Measurements from ENCODE around the gene ABCG1.

Gene ABCG1

GRCh38 chr21:42214921-42215320 is 4.0 kb upstream of the ABCG1 start:
- DNase-seq (ENCODE audit: low read depth), result no peak

DNA sequence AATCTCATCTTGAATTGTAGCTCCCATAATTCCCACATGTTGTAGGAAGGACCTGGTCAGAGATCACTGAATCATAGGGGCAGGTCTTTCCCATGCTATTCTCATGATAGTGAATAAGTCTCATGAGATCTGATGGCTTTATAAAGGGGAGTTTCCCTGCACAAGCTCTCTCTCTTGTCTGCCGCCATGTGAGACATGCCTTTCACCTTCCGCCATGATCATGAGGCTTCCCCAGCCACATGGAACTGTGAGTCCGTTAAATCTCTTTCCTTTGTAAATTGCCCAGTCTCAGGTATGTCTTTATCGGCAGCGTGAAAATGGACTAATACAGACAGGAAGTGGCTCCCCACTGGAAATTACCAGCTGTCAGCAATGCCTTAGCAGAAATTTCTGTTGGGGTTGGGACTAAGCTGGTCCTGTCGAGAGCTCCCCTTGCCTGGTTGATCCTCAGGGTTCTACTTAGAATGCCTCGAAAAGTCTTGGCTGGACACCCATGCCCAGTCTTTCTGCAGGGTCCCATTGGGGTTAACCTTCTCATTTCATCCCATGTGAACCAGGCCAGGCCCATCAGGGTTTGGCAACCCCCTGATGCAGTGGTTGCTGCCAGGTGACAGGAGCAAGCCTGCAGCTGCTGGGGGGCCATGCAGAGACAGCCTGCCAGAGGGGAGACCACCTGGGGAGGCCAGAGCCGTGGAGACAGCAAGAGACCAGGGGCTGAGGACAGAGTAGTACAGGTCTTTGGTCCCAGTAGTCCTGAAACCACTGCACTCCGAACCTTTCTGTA is 2.8 kb upstream of the ABCG1 start:
- DNase-seq (ENCODE audit: low read depth), result no peak

- DNase-seq (ENCODE audit: low read depth), result no peak
Observed at GRCh38 chr21:42216726-42217572, 2.0 kb upstream of the ABCG1 start.

- peak; percentile 9 for DNase-seq (ENCODE audit: low read depth)
Observed at GRCh38 chr21:42219606-42220137, 732 bp downstream of the ABCG1 start.

GRCh38 chr21:42220138-42220701 is 1.3 kb downstream of the ABCG1 start:
- peak; percentile 77 for DNase-seq (ENCODE audit: low read depth)

DNA sequence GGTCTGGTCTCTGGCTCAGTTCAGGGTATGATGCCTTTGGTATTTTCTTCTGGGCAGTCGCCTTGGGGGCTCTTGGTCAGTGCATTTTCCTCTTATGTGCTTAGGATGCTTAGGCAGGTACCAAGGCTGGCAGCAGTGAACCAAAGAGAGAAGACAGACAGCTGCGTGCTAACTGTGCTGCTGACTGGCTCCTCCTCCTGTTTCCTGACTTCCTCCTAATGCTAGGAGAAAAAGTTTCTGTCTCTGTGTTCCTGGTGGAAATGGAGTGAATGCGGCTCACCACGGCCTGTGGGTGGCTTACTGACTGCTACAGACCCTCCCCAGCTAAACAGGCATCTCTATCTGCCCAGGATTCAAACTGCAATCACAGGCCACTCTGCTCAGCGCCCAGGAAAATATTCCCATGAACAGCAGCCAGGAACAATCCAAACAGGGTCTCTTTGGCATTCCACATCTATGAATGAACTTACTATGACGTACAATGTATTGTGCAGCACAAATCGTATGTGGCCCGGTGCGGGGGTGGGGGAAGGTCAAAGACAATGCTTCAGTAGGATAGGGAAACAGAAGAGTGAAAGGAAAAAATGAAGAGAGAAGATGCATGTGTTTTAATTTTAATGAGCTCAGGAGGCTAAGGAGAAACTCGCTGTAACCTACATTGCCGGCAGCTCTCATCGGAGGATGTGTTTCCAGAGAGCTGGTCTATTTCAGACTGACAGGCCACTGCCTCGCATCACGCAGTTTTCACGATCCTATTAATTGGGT is 2.8 kb downstream of the ABCG1 start:
- DNase-seq (ENCODE audit: low read depth), result no peak

DNA sequence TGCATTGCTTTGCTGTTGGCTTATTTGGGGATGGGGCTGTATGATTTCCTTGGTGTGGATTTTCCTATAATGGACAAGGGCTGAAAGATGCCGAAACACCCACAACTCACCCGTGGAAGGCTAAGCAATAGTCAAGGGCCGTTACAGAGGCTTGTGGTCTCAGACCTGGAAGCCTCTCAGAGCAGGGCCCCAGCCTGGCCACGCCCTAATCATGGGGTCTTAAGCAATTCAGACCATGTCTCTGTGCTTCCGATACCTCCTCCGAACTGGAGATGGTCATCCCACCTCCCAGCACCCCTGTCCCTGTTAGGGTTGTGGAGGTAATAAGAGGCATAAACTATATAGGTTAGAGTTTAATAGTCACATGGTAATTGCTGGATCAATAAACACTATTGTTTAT is 3.4 kb downstream of the ABCG1 start:
- DNase-seq (ENCODE audit: low read depth), result no peak

- no peak for DNase-seq (ENCODE audit: low read depth)
Observed at GRCh38 chr21:42222821-42223390, 4.0 kb downstream of the ABCG1 start.

- no peak for DNase-seq (ENCODE audit: low read depth)
Observed at GRCh38 chr21:42223826-42224575, 5.1 kb downstream of the ABCG1 start.

- DNase-seq (ENCODE audit: low read depth), result no peak
Observed at GRCh38 chr21:42225042-42225441, 6.1 kb downstream of the ABCG1 start.

GRCh38 chr21:42225571-42226155 is 6.7 kb downstream of the ABCG1 start:
- no peak for DNase-seq (ENCODE audit: low read depth)

GRCh38 chr21:42226626-42227025 is 7.7 kb downstream of the ABCG1 start:
- no peak for DNase-seq (ENCODE audit: low read depth)

DNA sequence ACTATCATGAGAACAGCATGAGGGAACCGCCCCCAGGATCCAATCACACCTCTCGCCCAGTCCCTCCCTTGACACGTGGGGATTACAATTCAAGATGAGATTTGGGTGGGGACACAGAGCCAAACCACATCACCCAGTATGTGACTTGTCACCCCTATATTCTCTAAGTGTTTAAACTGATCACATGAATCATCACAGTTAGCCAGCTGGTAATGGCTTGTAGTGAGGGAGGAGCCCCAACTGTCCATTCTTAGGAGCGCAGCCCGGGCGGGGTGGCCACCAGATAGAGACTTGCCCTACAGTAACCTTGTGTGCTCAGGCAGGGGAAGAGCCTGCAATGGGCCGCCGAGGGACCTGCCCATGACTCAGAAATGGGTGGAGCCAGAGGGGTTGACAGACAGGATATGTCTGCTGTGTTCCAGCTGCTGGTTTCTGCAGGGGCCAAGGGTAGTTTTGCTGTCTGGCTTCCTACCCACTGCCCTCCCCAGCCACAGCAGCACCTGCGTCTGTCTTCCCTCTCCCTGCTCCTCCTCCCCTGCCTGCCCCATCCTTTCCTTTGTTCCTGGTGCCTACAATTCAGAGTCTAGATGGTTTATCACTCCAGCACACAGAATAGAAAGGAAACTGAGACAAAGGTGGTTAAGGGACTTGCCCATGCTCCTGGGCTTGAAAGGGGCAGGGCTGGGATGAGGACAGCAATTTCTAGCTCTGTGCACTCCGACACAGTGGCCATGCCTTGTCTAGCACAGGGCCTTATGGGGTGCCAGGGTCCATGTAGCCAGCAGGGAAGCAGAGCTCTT is 9.2 kb downstream of the ABCG1 start:
- peak; percentile 97 for DNase-seq (ENCODE audit: low read depth)

DNA sequence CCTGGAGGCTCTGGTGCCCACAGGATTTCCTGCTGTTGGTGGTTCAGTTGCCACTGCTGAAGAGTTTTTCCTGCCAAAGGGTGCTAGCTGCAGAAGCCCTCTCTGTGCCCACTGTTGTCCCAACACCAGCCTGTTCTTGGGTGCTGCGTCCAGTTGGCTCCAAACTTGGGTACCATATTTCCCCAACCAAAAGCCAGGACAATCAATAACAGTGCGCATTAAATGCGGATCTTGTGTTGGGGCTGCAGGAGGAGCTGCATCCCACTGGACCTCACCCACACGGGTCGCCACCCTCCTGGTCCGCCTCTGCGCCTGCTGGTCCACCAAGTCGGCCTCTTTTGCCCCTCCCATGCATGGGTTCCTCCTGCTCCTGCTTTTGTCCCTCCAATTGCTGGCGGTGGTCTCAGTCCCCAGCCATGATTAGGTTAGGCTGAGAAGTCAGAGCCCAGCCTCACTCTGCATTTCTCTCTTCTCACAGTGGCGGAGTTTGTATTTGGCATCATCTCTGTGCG is 9.8 kb downstream of the ABCG1 start:
- DNase-seq (ENCODE audit: low read depth), result no peak

- no peak for DNase-seq (ENCODE audit: low read depth)
Observed at GRCh38 chr21:42229676-42230075, 10.7 kb downstream of the ABCG1 start.

DNA sequence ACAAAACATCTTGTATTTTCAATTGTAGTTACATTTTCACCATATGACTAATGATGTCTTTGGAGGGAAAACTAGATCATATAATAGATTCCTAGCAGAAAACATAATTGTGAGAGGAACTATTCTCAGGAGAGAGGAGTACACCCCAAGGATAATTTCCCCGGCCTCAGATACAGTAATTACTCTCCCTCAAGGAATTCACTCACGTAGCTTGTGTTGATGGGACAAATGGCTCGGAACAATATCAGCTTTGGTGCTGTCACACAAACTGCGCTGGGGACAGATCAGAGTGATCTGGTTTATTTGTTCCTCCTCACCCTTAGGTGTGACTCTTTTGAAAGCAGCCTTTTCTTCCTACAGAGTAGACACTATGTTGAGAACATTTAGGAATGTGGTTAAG is 11.2 kb downstream of the ABCG1 start:
- no peak for DNase-seq (ENCODE audit: low read depth)

GRCh38 chr21:42230636-42231035 is 11.7 kb downstream of the ABCG1 start:
- no peak for DNase-seq (ENCODE audit: low read depth)

- DNase-seq (ENCODE audit: low read depth), result no peak
Observed at GRCh38 chr21:42231756-42232155, 12.8 kb downstream of the ABCG1 start.

GRCh38 chr21:42232176-42232825 is 13.4 kb downstream of the ABCG1 start:
- DNase-seq (ENCODE audit: low read depth), result no peak

Data from T-helper 22 cell (primary cell).